GM12865 (cell line): ENCODE measurements around the gene DENND10.
"Not testable (repeated sequence)": the region's sequence is repeated elsewhere in the genome, so short reads cannot be mapped to it uniquely, and the experiment has no call there.

Experiments
- DNase-seq: peaks from one replicate; pipeline ENCODE4 v3.0.0; 2010; ENCODE audit warnings: low read depth
- H3K4me3 ChIP-seq: 2 replicates; pipeline ENCODE4 v1.5.1; 2011; ENCODE audit warnings: mild to moderate bottlenecking, low read depth, low read length, control low read depth
- CTCF ChIP-seq: IDR thresholded peaks from 2 replicates; pipeline ENCODE4 v1.5.1; 2011; ENCODE audit warnings: low read length, control low read depth, low read depth, inconsistent platforms; ENCODE audit not compliant: insufficient read depth; ENCODE audit errors: missing control alignments

DENND10 gene

GRCh38 chr10:119084896-119085295 lies 19.0 kb upstream of the DENND10 start:
- no peak for DNase-seq
- no peak overlapping the region for H3K4me3 ChIP-seq
- no peak for TF ChIP-seq CTCF

GRCh38 chr10:119087271-119087882 lies 16.5 kb upstream of the DENND10 start:
- no peak for TF ChIP-seq CTCF
- no peak overlapping the region for H3K4me3 ChIP-seq
- no peak for DNase-seq

GRCh38 chr10:119090026-119090795 lies 13.7 kb upstream of the DENND10 start:
- peak; percentile 84 for DNase-seq
- H3K4me3 ChIP-seq, result no peak overlapping the region
- no peak for TF ChIP-seq CTCF

DNA sequence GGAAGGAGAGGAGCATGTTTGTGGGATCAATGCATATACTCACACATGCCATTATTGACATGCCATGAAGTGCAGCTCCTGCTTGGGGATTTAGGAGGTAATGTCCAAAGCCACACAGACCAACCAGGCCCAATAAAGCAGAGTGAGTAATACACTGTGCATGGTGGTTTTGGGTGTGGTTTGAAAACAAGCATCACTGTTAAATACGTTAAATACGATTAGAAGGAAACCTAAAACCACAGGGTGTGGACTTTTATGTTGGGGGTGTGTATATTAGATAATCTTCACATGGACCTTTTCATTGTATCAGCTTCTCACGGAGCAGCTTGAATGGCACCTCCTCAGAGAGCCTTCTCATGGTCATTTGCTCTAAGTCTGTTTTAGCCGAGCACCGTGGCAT lies 12.9 kb upstream of the DENND10 start:
- no peak for TF ChIP-seq CTCF
- no peak overlapping the region for H3K4me3 ChIP-seq
- DNase-seq, result peak; percentile 76

DNA sequence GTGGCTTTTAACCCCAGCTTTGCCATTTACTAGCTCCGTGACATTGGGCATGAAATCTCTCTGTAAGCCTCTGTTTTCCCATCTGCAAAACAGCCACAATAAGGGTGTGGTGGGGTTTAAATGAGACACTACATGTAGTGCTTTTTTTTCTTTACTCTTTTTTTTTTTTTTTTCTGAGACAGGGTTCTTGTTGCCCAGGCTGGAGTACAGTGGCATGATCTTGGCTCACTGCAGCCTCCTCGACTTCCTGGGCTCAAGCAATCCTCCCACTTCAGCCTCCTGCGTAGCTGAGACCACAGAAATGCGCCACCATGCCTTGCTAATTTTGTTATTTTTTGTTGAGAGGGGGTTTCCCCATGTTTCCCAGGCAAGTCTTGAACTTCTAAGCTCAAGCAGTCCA lies 8.3 kb upstream of the DENND10 start:
- TF ChIP-seq CTCF, result no peak
- no peak overlapping the region for H3K4me3 ChIP-seq
- no peak for DNase-seq

DNA sequence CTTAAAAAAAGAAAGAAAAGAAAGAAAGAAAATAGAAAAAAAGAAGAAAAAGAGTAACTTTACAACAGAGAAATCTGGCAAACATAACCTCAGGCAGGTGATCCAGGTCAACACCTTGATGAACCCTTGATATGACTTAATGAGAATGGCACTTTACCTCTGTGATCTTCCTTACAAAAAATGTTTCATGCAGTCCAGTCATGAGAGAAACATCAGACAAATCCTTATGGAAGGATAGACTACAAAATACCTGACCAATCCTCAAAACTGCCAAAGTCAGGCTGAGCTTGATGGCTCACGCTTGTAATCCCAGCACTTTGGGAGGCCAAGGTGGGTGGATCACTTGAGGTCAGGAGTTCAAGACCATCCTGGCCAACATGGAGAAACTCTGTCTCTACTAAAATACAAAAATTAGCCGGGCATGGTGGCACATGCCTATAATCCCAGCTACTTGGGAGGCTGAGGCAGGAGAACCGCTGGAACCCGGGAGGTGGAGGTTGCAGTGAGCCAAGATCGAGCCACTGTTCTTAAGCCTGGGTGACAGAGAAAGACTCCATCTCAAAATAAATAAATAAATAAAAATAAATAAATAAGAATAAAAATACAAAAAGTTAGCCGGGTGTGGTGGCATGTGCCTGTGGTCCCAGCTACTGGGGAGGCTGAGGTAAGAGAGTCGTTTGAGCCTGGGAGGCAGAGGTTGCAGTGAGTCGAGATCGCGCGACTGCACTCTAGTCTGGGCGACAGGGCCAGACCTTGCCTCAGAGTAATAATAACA lies 7.1 kb upstream of the DENND10 start:
- not testable (repeated sequence) for DNase-seq, H3K4me3 ChIP-seq

GRCh38 chr10:119098576-119098975 lies 5.3 kb upstream of the DENND10 start:
- no peak overlapping the region for H3K4me3 ChIP-seq
- no peak for DNase-seq
- no peak for TF ChIP-seq CTCF
